ENCODE results near the gene TSEN2. TPM values are rescaled to one million over a fixed set of nuclear protein-coding genes. Genes with fewer than 3 reads are reported as not detected.

The TSEN2 gene
- polyA plus RNA-seq, 3 donors, result 21.8 to 25.1 (median 24.0) TPM

DNA sequence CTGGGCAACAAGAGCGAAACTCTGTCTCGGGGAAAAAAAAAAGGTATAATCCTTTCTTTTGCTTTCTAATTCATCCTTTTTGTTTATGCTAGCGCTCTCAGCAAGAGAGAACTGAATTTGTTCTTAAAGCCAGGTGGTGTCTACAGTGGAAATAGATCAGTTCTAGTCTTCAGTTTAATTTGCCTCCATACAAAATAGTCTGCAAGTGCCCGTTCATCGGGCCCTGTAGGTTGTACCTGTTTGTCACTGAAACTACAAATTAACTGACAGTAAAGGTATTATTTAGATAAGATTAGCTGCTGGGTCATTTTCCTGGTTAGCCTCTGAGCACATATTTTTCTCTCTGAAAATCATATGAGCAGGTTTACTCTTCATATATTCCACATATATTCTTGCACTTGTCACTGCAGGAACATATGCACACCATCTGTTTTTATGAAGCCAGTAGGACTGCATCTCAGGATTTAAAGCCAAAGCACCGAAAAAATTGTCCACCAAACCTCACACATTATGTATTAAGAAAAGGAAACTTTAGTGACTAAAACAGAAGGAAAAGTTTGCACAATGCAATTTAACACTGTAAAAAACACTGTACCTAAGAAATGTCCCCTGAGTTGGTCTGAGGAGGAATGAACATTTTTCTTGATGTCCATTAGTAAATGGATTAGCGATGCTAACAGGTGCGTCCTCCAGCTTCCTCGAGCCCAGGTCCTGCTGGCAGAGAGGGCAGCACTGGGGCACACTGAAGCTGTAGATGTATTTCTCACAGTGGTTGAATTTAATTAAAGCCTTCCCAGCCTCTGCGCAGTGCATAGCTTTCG, 60.6 kb downstream of the TSEN2 start:
- DNase-seq (ENCODE audit: low read depth in 3 of 3, low spot score in 2 of 3), result no peak

DNA sequence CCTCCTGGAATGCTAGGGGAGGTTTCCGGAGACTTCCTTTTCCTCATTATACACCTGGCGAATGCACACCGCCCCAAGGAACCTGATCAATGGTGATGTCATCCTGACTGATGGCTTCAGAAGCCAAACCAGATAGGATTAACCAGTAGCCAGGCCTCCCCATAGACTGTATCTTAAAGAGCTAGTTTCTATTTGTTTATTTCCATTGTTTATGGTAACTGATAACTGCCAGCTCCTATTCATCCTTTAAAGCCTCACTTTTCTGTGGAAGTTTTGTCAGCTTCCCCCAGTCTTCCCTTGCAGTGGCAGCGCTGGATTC, 61.2 kb downstream of the TSEN2 start, which contains the start of gene MKRN2OS:
MKRN2OS (minus strand) TSS at position 27 of the 319 bp plus-strand sequence. CDS start 35 bp downstream, outside the sequence.
- no peak for DNase-seq (ENCODE audit: low read depth in 3 of 3, low spot score in 2 of 3)

DNA sequence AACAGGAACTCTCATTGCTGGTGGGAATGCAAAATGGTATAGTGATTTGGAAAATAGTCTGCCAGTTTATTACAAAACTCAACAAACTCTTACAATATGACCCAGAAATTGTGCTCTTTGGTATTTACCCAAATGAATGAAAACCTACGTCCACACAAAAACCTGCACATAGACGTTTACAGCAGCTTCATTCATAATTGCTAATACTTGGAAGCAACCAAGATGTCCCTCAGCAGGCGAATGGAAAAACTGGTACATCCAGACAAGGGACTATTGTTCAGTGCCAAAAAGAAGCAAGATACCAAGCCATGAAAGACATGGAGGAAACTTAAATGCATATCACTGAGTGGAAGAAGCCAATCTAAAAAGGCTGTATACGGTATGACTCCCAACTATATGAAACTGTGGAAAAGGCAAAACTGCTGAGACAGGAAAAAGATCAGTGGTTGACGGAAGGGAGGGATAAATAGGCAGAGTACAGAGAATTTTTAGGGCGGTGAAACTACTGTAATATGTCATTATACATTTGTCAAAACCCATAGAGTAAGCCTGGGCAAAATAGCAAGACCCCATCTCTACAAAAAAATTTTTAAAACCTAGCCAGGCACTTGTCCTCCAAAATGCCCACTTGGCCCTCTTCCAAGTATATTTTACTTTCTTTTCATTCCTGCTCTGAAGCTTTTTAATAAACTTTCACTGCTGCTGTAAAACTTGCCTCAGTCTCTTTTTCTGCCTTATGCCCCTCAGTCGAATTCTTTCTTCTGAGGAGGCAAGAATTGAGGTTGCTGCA, 65.9 kb downstream of the TSEN2 start:
- no peak for DNase-seq (ENCODE audit: low read depth in 3 of 3, low spot score in 2 of 3)

DNA sequence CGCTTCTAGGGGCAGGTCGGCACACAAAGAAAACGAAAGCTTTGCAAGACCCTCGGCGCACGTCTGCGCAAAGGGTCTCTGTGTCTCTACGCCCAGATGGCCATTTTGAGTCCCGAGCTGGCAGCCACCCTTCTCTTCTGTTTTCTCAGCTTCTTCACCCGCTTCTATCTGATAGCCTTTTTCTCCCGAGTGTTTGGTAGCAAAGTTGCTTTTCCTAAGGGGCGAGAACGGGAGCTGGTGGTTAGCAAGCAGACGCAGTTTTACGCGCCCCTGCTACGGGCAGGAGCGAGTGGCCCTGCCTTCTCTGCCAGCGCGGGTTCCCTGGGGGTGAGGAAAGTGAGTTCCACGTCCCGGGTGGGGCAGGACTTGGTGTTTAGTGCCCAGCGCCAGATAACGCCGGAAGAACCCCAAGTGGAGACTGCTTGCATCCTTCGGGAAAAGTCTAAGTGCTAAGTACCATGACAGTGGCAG, 69.7 kb downstream of the TSEN2 start:
- peak in 1 of 3 donors; percentile 38 for DNase-seq (ENCODE audit: low read depth in 3 of 3, low spot score in 2 of 3)

DNA sequence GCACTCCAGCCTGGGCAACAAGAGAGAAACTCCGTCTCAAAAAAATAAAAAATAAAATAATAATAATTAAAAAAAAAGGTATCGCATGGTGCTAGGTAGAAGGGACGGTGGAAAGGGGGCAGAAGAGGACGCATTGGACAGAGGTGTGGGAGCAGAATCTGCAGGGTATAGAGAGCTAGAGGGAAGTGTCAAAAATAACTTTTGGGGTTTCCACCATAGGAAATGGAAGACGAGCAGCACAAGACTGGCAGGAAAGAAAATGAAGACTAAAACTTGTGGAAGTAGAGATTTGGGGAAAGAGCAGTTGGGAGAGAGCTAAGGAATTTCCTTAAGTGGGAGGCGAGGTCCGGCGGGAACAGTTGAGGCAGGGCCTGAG, 72.0 kb downstream of the TSEN2 start:
- DNase-seq (ENCODE audit: low read depth in 3 of 3, low spot score in 2 of 3), result no peak

DNA sequence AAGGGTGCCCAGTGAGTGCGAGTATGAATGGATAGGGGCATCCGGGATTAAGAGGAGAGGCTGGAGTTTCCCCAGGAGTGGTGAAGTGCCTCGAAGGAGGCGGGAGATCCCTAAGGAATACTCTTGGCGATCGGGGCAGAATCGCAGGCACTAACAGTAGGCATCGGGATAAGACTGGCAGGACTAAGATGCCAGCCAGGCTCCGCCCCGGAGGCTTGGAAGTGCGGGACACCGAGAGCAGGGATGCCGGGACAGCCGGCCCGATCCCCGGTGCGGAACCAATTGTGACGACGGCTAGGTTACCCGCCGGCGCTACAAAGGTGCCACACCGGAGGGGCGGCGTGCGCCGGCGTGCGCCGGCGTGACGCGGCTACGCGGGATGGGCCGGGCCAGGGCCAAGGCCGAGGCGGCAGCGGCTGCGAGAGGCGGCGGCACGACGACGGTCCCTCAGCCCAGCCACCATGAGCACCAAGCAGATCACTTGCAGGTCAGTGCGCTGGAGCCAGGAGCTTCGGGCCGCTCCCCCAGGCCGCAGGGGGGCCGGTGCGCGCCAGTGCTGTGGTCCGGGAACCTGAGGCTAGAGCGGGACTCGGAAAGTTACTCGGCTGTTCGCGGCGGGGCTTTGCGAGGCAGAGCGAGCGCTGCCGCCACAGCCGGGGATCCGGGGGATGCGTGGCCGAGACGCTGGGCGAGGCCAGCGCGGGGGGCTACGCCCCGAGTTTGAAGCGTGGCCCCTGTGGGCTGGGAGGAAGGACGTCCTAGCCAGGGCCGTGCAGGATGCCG, 72.6 kb downstream of the TSEN2 start, which contains the start of gene MKRN2:
MKRN2 (plus strand) TSS at position 398 of the 783 bp plus-strand sequence; CDS start at position 462, 64 bp downstream.
- DNase-seq (ENCODE audit: low read depth in 3 of 3, low spot score in 2 of 3), result peak; percentile 78 to 82 (median 81)

DNA sequence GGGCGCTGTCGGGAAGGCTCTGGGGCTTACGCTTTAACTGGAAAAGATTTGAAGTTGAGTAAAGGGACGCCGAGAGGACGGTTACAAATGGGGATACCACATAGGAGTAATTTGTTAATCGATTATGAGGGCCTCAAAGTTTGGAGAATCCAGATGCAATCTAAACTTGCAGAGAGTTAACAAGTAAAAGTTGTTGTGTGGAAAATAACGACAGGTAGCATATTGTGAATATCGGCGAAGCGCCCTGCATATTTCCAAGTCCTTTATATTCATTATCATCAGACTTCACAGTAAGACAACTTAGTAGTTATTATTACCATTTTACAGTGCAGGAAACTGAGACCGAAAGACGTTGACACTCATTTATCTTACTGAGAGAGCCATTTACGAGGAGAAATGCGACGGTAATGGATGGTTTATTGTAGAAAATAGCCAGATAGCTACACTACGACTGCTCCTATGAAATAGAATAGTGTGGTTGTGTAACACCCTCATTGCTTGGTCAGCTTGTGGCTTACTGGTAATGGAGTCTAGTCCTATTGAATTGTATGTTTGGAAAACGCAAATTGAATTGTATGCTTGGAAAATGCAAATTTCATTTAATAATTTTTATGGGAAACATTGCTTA, 73.3 kb downstream of the TSEN2 start:
- no peak for DNase-seq (ENCODE audit: low read depth in 3 of 3, low spot score in 2 of 3)

DNA sequence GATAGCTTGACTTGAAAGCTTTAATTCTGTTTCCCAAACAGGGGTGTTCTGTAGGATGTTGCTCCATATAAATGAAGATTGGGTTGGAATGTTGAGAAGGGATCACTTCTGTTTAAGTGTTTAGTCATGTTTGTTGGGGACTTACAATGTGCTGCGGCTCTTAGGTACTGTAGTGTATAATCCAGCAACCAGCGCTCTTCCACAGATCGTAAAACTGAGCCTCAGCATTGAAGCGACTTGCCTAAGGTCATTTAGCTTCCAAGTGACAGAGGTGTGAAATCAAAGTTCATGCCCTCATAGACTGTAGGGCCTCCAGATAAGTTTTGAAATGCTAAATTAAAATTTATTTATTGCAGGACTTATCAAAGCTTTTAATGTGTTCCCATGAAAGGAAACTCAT, 74.4 kb downstream of the TSEN2 start:
- DNase-seq (ENCODE audit: low read depth in 3 of 3, low spot score in 2 of 3), result no peak

DNA sequence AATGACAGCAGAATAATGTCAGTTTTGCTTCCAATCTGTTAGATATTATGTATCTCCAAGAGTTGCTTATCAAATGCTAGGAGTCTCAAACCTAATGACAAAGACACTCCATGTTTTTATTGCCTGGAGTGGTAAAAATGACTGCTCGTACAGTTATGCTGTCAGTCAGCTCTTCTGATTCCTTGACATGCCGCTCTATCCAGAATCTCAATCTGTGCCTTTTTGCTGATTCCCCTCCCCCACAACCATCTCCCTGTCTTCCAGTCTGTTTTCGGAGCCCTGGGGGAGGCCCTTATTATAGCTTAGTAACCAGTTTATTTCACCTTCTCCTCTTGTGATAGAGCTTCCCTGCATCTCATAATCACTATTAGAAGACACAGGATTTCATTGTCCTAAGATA, 75.2 kb downstream of the TSEN2 start:
- no peak for DNase-seq (ENCODE audit: low read depth in 3 of 3, low spot score in 2 of 3)

DNA sequence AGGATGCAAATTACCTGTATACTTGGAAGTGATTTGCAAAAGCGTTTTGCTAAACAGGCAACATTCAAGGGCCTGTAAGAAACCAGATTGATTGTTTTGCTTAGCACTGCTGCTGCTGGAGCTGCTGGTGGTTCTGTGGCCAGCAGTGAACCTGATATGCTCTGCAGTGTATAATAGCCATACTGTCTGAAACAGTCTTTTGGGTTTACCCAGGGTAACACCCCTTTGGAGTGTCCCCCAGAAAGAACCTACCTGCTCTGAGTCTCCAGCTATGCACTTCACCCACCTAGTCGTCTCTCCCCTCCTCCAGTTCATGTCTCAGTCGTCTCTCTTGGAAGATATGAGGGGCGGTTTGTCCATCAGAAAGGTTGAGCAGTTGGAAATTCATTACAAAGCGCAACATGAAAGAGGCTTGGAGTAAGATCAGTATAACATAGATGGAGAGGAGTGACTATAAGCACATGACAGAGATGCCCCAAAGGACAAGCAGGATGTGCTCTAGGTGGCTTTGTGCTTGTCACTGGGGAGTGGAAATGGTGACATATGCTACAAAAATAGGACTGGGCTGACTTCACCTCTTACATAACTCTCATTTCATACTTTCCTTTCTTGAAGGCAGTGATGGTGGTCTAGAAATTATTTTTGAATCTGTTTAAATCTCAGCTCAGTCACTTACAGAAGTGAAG, 76.4 kb downstream of the TSEN2 start:
- DNase-seq (ENCODE audit: low read depth in 3 of 3, low spot score in 2 of 3), result no peak

DNA sequence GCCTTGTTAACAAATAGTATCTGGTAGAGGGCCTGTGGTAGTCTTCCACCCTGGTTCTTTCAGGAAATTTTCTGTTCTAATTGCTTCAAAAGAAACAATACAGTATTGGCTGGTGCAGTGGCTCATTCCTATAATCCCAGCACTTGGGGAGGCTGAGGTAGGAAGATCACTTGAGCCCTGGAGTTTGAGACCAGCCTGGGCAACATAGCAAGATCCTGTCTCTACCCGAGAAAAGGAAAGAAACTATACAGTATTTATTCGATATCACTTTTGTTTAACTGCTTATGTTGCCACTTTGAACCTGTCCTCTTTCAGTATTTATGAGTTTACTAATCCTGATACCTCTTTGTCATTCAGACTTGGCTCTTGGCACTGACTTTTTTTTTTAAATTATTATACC, 77.1 kb downstream of the TSEN2 start:
- DNase-seq (ENCODE audit: low read depth in 3 of 3, low spot score in 2 of 3), result no peak

DNA sequence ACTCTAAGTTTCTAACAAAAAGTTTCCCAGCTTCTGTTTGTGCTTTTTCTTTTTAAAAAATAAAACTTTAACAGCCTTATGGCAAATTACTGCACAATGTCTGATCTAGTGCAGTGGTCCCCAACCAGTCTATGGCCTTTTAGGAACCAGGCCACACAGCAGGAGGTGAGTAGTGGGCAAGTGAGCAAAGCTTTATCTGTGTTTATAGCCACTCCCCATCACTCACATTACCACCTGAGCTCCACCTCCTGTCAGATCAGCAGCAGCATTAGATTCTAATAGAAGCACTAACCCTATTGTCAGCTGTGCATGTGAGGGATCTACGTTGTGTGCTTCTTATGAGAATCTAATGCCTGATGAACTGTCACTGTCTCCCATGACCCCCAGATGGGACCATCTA, 78.2 kb downstream of the TSEN2 start:
- DNase-seq (ENCODE audit: low read depth in 3 of 3, low spot score in 2 of 3), result no peak

DNA sequence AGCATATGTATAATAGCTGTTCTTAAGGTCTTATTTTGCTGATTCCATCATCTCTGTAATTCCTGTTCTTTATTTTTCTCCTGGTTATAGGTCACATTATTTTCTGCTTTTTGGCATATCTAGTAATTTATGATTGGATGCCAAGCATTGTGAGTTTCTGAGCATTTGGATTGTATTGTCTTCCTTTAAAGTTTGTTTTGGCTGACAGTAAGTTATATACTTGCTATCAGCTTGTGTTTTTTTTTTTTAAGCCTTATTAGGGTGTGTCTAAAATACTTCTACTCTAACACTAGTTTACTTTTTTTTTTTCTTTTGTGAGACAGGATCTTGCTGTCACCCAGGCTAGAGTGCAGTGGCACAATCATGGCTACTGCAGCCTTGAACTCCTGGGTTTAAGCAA, 82.7 kb downstream of the TSEN2 start:
- DNase-seq (ENCODE audit: low read depth in 3 of 3, low spot score in 2 of 3), result no peak

DNA sequence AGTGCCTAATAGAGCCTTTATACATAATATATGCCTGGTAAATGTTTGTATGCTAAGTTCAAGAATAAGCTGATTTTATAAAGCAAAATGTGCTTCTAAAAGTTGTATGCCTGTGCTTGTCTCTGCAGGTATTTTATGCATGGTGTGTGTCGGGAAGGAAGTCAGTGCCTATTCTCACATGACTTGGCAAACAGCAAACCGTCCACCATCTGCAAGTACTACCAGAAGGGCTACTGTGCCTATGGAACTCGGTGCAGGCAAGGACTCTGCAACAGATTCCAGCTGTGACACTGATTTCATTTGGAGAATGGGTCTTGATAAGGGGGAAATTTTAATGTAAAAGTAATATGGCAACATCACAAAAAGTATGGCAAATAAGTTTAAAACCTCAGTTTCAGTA, 84.5 kb downstream of the TSEN2 start:
- DNase-seq (ENCODE audit: low read depth in 3 of 3, low spot score in 2 of 3), result no peak

DNA sequence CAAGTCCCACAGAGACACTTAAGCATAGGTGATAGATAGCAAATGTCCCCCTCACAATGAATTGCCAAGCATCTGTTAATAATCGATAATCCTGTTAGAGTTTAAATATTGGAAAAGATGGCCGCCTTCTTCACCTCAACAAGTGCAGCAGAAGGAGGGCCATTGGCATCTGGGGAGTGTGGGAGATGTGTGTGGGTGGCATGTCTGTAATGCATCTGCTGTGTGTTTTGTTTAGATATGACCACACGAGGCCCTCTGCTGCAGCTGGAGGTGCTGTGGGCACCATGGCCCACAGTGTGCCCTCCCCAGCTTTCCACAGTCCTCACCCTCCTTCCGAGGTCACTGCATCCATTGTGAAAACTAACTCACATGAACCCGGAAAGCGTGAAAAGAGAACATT, 85.6 kb downstream of the TSEN2 start:
- no peak for DNase-seq (ENCODE audit: low read depth in 3 of 3, low spot score in 2 of 3)

DNA sequence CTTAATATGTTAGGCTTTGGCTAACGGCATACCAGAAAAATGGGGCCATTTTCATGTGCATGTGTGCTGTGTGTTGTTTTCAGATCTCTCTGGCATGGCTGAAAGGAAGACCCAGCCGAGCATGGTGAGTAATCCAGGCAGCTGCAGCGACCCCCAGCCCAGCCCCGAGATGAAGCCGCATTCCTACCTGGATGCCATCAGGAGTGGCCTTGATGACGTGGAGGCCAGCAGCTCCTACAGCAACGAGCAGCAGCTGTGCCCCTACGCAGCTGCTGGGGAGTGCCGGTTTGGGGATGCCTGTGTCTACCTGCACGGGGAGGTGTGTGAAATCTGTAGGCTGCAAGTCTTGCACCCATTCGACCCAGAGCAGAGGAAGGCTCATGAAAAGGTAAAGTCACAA, 87.7 kb downstream of the TSEN2 start:
- no peak for DNase-seq (ENCODE audit: low read depth in 3 of 3, low spot score in 2 of 3)

DNA sequence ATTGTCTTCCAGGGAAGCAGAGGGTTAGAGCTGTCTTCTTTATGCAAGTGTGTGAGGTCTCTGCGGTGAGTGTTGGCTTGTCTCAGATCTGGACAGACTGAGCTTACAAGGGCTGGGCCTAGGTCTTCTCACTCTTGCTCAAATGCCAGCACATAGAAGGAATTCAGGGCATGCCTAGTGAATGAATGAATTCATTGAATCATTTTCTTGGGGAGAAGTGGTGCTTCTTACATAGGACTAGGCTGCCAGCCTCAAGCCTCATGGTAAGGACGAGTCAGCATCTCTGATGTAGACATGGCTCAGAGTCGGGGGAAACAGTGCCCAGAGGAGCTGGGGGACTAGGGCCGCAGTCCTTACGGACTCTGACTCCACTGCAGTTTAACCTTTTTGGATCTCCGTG, 89.9 kb downstream of the TSEN2 start:
- DNase-seq (ENCODE audit: low read depth in 3 of 3, low spot score in 2 of 3), result no peak

DNA sequence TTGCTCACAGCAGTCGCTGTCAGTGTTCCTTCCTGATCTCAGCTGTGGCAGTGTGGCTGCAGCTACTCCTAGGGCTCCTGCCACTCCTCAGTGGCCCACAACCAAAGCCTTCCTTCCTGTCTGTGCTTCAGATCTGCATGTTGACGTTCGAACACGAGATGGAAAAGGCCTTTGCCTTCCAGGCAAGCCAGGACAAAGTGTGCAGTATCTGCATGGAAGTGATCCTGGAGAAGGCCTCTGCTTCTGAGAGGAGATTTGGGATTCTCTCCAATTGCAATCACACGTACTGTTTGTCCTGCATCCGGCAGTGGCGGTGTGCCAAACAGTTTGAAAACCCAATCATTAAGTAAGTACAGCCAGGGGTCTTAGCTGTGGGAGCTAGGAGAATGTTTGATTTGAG, 90.4 kb downstream of the TSEN2 start:
- no peak for DNase-seq (ENCODE audit: low read depth in 3 of 3, low spot score in 2 of 3)

DNA sequence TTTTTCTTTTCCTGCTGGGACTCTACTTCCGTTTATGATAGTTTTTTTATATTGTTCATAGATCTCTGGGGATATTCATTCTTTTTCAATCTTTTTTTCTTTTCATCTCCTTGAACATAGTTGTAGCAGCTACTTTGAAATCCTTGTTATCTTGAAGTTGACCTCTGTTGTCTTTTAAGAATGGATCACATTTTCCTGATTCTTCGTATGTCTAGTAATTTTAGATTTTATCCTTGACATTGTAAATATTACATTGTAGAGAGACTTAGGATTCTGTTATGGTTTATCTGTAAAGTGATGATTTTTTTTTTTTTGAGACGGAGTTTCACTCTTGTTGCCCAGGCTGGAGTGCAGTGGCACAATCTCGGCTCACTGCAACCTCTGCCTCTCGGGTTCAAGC, 93.1 kb downstream of the TSEN2 start:
- DNase-seq (ENCODE audit: low read depth in 3 of 3, low spot score in 2 of 3), result no peak

DNA sequence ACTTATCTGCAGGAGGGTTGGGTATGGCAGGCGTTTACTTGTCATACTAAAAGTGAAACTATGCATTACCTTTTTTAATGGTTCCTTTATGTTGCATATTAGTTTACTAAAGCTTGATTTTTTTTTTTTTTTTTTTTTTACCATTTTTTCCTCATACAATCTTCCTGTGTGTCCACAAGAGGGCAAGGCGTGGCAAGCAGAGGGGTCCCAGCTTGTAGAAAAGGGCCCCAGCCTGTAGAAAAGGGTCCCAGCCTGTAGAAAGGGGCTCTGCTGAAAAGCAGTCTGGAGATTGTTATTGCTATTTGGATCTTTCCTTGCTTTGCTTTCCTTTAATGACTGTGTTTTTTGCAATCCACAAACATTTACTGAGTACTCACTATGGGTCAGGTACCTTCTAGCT, 94.5 kb downstream of the TSEN2 start:
- DNase-seq (ENCODE audit: low read depth in 3 of 3, low spot score in 2 of 3), result no peak

Measured in right renal cortex interstitium (tissue), 3 donors.